DOHH2 (cell line): ENCODE results near the gene TM4SF1.

Experiments
- H3F3A ChIP-seq: fragments of 200-600 bp; sonication (generic), shearing (Covaris generic); 2 replicates; pipeline ENCODE4 v1.6.0; 2016; ENCODE audit warnings: antibody characterized with exemption, mild to moderate bottlenecking; ENCODE audit not compliant: control insufficient read depth, insufficient read depth
- H3K27ac ChIP-seq: fragments of 200-600 bp; sonication (generic); 2 replicates; pipeline ENCODE4 v1.5.1; 2014; ENCODE audit warnings: low read depth, mild to moderate bottlenecking, low read length, moderate library complexity
- H3K27me3 ChIP-seq: fragments of 200-600 bp; sonication (generic); 2 replicates; pipeline ENCODE4 v1.6.1; 2014; ENCODE audit warnings: mild to moderate bottlenecking, low read length, mixed read lengths; ENCODE audit not compliant: control insufficient read depth
- H3K36me3 ChIP-seq: fragments of 200-600 bp; sonication (generic); 2 replicates; pipeline ENCODE4 v1.6.1; 2014; ENCODE audit warnings: mild to moderate bottlenecking, low read length, moderate library complexity, mixed read lengths; ENCODE audit not compliant: control insufficient read depth
- H3K4me1 ChIP-seq: fragments of 200-600 bp; sonication (generic); 2 replicates; pipeline ENCODE4 v1.6.1; 2014; ENCODE audit warnings: mild to moderate bottlenecking, low read length, mixed read lengths; ENCODE audit not compliant: control insufficient read depth
- H3K4me2 ChIP-seq: fragments of 200-600 bp; sonication (generic); 2 replicates; pipeline ENCODE4 v1.6.0; 2014; ENCODE audit warnings: mild to moderate bottlenecking, low read length, moderate library complexity
- H3K4me3 ChIP-seq: fragments of 200-600 bp; sonication (generic); 2 replicates; pipeline ENCODE4 v1.5.1; 2014; ENCODE audit warnings: mild to moderate bottlenecking, low read length, mixed read lengths
- H3K79me2 ChIP-seq: fragments of 200-600 bp; sonication (generic); 2 replicates; pipeline ENCODE4 v1.6.1; 2014; ENCODE audit warnings: mild to moderate bottlenecking, low read length, mixed read lengths; ENCODE audit not compliant: control insufficient read depth
- H3K9me2 ChIP-seq: fragments of 200-600 bp; sonication (generic); replicated peaks from 2 replicates; pipeline ENCODE4 v1.6.1; 2014; ENCODE audit warnings: mild to moderate bottlenecking, low read length, mixed read lengths; ENCODE audit not compliant: control insufficient read depth
- H3K9me3 ChIP-seq: fragments of 200-600 bp; sonication (generic); 2 replicates; pipeline ENCODE4 v1.6.1; 2014; ENCODE audit warnings: antibody characterized with exemption, low read length, mixed read lengths; ENCODE audit not compliant: control insufficient read depth, insufficient read depth
- H4K20me1 ChIP-seq: fragments of 200-600 bp; sonication (generic); 2 replicates; pipeline ENCODE4 v1.6.0; 2014; ENCODE audit warnings: low read depth, mild to moderate bottlenecking, antibody characterized with exemption, low read length, moderate library complexity; ENCODE audit not compliant: control insufficient read depth, insufficient read depth
- EZH2phosphoT487 ChIP-seq: fragments of 200-600 bp; sonication (generic); IDR thresholded peaks from 2 replicates; pipeline ENCODE4 v1.6.1; 2017; ENCODE audit warnings: borderline replicate concordance, mild to moderate bottlenecking, antibody characterized with exemption, low read length, moderate library complexity, mixed read lengths
- TF ChIP-seq, protein P1 (sequence below): fragments of 200-600 bp; sonication (generic); IDR thresholded peaks from one replicate; pipeline ENCODE4 v1.5.1; 2014; ENCODE audit warnings: antibody characterized with exemption, mild to moderate bottlenecking, low read depth, low read length; ENCODE audit not compliant: poor library complexity, severe bottlenecking

The TM4SF1 gene

DNA sequence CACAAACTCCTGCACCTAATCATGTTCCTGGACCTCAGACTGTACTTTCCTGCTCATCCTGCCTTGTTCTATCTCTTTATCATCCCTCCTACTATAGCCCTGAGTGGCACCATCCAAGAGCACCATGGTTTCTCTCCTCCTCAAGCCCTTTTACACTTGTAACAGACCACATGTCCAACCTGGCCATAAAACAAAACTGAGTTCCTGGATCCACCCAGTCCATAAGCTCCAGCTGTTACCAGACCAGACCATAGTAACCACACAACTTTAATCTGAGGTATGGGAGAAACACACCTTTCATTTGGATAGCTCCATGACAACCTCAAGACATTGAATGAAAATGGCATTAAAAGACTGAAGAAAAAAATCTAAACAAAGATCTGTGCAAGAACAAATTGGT lies 53.1 kb downstream of the TM4SF1 start:
- Histone ChIP-seq H3K9me2 (no peaks in the 10 kb centered on the region), H3K27me3 (peaks cover 5% of the 10 kb centered on the region; the same call in 1 of the 2 replicates), H3K9me3 (no peaks in the 10 kb centered on the region), H4K20me1 (no peaks in the 10 kb centered on the region), H3F3A (no peaks in the 10 kb centered on the region), H3K79me2 (no peaks in the 10 kb centered on the region), H3K27ac (no peak overlapping the region), H3K4me2 (no peak overlapping the region), H3K4me1 (no peaks in the 10 kb centered on the region), H3K36me3 (no peaks in the 10 kb centered on the region), H3K4me3 (no peak overlapping the region)
- no peak for TF ChIP-seq EZH2phosphoT487
- TF ChIP-seq, protein P1, sequence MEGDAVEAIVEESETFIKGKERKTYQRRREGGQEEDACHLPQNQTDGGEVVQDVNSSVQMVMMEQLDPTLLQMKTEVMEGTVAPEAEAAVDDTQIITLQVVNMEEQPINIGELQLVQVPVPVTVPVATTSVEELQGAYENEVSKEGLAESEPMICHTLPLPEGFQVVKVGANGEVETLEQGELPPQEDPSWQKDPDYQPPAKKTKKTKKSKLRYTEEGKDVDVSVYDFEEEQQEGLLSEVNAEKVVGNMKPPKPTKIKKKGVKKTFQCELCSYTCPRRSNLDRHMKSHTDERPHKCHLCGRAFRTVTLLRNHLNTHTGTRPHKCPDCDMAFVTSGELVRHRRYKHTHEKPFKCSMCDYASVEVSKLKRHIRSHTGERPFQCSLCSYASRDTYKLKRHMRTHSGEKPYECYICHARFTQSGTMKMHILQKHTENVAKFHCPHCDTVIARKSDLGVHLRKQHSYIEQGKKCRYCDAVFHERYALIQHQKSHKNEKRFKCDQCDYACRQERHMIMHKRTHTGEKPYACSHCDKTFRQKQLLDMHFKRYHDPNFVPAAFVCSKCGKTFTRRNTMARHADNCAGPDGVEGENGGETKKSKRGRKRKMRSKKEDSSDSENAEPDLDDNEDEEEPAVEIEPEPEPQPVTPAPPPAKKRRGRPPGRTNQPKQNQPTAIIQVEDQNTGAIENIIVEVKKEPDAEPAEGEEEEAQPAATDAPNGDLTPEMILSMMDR, result no peak

GRCh38 chr3:149321640-149322039 lies 55.8 kb downstream of the TM4SF1 start:
- H3K9me2 ChIP-seq, result no peaks in the 10 kb centered on the region
- no peak overlapping the region for H3K4me3 ChIP-seq
- no peak overlapping the region for H3K27ac ChIP-seq
- no peaks in the 10 kb centered on the region for H4K20me1 ChIP-seq
- no peaks in the 10 kb centered on the region for H3K79me2 ChIP-seq
- H3K36me3 ChIP-seq, result no peaks in the 10 kb centered on the region
- H3K27me3 ChIP-seq, result peaks cover 2% of the 10 kb centered on the region; the same call in 1 of the 2 replicates
- no peaks in the 10 kb centered on the region for H3K4me1 ChIP-seq
- TF ChIP-seq, protein P1, result no peak
- TF ChIP-seq EZH2phosphoT487, result no peak
- no peaks in the 10 kb centered on the region for H3K9me3 ChIP-seq
- H3F3A ChIP-seq, result no peaks in the 10 kb centered on the region
- H3K4me2 ChIP-seq, result no peak overlapping the region

GRCh38 chr3:149321136-149321535 lies 56.3 kb downstream of the TM4SF1 start:
- Histone ChIP-seq H3K79me2 (no peaks in the 10 kb centered on the region), H3F3A (no peaks in the 10 kb centered on the region), H4K20me1 (no peaks in the 10 kb centered on the region), H3K9me2 (no peaks in the 10 kb centered on the region), H3K4me1 (no peaks in the 10 kb centered on the region), H3K9me3 (no peaks in the 10 kb centered on the region), H3K4me2 (no peak overlapping the region), H3K27me3 (peaks cover 2% of the 10 kb centered on the region; the same call in 1 of the 2 replicates), H3K36me3 (no peaks in the 10 kb centered on the region), H3K4me3 (no peak overlapping the region), H3K27ac (no peak overlapping the region)
- no peak for TF ChIP-seq EZH2phosphoT487
- TF ChIP-seq, protein P1, result no peak
